Measurements from ENCODE around the gene WDFY4.

Gene WDFY4

GRCh38 chr10:49001402-49001801 lies 316.7 kb downstream of the WDFY4 start:
- no peak for TF ChIP-seq CTCF (IDR thresholded peaks at IDR 0.05)

- no peak for TF ChIP-seq CTCF (IDR thresholded peaks at IDR 0.05)
These were observed 317.4 kb downstream of the WDFY4 start for GRCh38 chr10:49001870-49002672.

GRCh38 chr10:49005270-49005669 lies 320.6 kb downstream of the WDFY4 start:
- TF ChIP-seq CTCF (IDR thresholded peaks at IDR 0.05): no peak

GRCh38 chr10:49007129-49007528 lies 322.5 kb downstream of the WDFY4 start:
- no peak for TF ChIP-seq CTCF (IDR thresholded peaks at IDR 0.05)

- TF ChIP-seq CTCF (IDR thresholded peaks at IDR 0.05): no peak
These were observed 323.4 kb downstream of the WDFY4 start for GRCh38 chr10:49008091-49008490.

- TF ChIP-seq CTCF (IDR thresholded peaks at IDR 0.05): no peak
These were observed 324.0 kb downstream of the WDFY4 start for GRCh38 chr10:49008505-49009198.

- TF ChIP-seq CTCF (IDR thresholded peaks at IDR 0.05): no peak
These were observed 324.7 kb downstream of the WDFY4 start for GRCh38 chr10:49009199-49009979.

Measured in LNCAP (cell line).